Globus pallidus (tissue), 1 donor: Measurements from ENCODE around the gene KIF17.

Experiments used
- DNase-seq: peaks from one replicate; pipeline ENCODE4 v3.0.0-alpha.2; 2015; ENCODE audit warnings: low spot score

KIF17 gene

DNA sequence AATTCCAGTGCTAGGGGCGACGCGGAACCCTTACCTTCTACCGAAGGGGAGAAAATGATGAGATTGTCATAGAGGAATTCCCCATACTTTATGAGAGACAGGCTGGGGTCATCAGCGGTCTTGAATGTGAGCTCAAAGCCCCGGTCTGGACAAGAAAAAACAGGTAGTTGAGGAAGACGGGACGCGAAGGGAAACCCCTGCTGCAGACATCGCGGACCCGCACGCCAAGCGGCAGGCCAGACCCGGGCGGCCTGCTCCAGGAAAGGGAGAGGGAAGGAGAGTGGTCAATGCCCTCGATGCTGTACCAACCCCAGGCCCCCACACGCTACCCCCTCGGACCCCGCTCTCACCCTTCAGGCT lies 57.0 kb downstream of the KIF17 start:
- no peak for DNase-seq

DNA sequence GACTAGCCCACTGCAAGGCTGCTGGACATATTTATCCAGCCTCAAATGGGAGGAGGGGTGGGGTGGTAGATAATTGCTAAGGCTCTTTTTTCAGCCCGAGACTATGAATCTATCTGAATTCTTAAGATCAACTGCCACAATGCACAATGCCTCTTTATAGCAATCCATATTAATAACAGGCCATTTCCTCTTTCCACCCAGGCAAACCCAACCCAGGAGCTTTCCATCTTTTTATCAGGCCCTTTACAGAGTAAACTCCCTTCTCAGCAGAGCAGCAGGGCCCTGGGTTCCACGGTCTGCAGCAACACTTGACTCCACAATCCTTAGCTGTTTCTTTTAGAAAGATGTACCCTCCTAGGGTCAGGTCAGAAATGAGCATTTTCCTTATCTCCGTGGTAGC lies 57.4 kb downstream of the KIF17 start:
- no peak for DNase-seq

DNA sequence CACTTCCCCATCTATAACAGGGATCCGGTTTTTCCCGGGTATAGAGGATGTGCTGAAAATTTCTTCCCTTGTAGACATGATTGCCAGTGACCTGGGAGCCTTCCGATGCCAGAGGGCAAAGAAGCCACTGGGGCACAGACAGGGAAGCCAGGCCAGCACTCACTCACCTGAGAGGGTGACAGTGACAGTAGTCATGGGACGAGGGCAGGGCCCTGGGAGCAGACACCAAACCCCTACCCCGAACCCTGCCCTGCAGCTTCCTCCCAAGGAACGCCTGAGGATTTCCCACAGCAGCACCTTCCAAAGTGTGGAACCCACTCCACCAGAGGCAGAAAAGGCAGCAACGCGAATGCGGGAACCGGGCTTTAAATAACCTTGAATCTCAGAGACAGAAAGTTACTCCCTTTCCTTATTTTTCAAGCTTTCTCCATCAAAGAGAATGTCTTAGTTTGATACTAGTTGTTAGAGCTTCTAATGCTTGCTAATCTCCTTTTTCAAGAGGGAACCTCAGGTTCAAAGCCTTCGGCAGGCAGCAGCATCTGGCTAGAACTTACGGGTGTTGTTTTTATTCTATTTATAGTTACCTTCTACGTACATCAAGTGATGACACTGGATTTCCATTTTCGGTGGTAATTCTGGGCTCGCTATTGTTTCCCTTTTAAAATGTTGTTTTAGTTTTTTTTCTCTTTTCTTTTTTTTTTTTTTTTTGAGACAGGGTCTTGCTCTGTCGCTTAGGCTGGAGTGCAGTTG lies 59.5 kb downstream of the KIF17 start:
- DNase-seq: no peak

DNA sequence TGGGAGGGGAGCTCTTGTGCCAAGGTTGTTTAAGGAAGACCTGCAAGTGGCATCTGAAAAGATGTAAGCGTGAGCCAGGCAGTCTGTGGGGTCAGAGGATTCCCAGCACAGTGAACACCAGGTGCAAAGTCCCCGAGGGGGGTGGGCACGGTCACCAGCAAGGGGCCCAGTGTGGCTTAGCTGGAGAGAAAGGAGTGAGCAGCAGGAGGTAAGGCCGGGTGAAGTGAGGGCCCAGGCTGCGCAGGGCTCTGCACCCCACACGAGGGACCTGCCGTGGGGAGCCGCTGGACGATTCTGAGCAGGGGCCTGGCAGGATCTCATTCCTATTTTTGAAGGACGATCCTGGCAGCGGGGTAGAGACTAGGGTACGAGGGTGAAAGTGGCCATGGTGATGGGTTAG lies 60.8 kb downstream of the KIF17 start:
- no peak for DNase-seq

DNA sequence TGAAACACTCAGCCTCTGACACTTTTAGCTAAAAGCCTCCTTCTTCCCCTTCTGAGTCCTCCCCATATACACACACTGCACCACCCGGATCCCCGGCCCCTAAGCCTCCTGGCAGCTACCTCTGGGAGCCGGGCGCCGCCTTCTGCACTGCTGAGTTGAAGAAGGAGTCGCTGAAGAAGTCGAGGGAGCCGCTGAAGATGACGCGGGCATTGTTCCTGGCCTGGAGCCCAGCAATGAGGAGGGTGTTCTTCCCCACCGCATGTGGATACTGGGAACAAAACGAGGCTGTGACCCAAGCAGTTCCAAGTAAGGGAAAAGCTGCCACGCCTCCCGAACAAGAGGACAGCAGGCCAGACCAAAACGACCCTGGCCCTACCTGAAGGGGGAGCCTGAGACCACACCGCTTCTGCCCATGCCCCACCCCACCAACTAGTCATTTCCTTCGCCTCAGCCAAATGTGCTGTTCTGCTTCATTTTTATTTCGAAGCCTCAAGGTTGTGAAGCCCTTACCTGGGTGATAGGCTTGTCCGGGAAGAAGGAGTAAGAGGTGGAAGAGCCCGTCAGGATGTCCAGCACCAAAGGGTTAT lies 63.6 kb downstream of the KIF17 start:
- no peak for DNase-seq

DNA sequence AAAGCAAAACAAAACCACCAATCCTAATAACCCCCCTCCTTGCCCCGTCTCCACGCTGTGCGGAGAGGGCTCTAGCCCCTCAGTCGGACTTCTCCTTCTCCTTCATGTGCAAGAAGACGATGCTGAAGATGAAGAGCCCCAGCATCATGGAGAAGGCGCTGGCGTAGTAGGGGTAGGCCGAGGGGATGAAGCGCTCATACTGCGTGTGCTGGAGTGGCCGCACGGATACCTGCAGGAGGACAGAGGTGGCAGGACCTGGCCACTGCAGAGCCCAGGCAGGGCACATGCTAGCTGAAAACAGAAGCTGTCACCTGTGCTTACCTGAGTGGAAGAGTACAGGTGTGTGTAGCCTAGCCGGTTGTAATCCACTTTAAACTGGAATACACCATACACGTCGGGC lies 65.5 kb downstream of the KIF17 start:
- DNase-seq: no peak

DNA sequence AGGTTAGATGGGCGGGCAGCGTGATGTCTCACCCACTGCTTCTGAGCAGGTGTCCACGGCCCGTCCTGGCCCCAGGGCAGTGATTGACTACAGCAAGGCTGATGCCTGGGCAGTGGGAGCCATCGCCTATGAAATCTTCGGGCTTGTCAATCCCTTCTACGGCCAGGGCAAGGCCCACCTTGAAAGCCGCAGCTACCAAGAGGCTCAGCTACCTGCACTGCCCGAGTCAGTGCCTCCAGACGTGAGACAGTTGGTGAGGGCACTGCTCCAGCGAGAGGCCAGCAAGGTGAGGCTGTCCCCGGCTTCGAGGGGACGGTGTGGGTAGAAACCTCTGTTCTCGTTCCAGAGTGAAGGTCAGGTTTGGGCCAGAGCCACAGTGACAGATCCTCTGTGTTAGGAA lies 68.9 kb downstream of the KIF17 start:
- no peak for DNase-seq

DNA sequence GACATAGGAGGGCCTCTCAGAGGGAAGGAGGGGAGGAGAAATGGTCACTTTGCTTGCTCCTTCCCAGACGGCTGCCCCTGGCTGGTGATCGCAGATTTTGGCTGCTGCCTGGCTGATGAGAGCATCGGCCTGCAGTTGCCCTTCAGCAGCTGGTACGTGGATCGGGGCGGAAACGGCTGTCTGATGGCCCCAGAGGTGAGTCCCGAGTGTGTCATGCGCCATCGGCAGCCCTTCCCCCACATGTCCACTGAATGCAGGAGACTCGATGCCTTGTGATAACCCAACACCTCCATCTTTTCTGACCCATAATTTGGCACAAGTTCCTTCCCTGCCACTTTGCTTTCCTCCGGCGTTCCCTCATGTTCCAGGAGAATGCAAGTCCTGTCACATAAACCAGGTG lies 69.4 kb downstream of the KIF17 start:
- no peak for DNase-seq

DNA sequence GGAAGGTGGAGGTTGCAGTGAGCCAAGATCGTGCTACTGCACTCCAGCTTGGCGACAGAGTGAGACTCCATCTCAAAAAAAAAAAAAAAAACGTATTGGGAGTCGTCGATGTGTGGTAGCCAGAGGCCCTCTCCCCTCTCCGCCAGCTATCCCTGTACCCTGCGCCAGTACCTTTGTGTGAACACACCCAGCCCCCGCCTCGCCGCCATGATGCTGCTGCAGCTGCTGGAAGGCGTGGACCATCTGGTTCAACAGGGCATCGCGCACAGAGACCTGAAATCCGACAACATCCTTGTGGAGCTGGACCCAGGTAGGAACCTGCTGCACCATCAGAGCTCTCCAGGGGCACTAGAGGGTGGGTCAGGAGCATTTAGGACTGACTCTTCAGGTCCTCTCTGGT lies 72.4 kb downstream of the KIF17 start:
- DNase-seq: no peak

DNA sequence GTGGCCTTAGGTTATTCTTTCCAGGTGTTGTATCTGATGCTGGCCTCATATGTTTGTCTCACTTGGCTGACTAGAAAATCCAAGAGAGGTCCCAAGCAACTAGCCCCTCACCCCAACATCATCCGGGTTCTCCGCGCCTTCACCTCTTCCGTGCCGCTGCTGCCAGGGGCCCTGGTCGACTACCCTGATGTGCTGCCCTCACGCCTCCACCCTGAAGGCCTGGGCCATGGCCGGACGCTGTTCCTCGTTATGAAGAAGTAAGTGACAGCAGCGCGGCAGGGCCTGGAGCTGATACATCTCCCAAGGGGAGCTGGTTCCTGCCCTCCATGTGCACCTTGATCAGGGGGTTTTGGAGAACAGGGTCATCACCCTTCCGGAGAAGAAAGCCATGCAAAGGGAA lies 73.4 kb downstream of the KIF17 start:
- no peak for DNase-seq

DNA sequence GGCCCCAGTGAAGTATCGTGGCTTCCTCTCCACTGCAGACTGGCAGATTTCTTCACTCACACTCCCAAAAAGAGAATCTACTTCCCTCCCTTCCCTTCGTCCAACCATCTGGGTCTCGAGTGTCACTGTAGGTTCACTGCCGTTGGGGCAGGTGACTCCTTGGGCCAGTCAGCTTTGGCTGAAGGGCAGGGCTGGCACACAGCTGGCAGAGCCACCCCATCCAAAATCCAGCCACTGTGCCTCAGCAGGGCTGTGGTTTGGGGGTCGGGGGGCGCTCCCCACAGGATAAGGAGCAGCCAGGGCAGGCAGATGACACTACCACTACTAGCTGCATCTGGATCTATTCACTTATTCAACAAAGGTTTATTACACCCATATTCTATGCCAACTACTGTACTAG lies 74.7 kb downstream of the KIF17 start:
- DNase-seq: no peak

DNA sequence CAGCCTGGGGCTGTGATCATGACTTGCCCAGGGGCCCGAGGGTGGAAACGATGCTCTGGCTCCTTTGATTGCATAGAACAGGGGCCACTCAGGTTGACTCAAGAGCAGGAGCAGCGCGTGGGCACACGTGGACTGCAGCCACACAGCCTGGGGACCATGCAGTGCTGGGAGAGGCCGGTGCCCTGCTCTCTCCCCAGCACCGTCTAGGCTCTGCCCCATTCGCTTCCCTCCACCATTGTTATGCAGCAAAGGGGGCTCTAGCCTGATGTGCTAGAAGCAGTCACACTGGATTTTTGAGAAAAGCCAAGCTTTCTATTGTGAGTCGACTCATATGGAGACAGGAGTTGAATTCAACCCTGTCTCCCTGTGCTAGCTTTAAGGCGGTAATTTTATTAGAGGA lies 75.8 kb downstream of the KIF17 start:
- DNase-seq: no peak

DNA sequence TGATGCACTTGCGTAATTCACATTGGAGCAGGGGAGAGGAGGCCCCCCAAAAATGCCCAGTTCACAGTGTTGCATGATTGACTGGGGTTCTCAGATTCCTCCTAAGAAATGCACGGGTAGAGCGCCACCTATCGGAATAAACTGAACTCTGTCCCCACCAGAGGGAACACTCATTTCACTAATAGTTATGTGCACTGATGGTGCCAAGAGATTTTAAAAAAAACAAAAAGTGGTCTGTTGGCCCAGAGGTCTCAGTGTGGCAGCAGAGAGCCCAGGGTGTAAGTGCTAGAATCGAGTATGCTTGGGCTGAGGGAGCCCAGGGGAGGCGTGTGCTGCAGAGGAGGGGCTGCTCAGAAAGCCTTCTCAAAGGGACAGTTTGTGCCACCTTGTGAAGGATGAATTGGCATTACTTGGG lies 77.6 kb downstream of the KIF17 start:
- DNase-seq: no peak

DNA sequence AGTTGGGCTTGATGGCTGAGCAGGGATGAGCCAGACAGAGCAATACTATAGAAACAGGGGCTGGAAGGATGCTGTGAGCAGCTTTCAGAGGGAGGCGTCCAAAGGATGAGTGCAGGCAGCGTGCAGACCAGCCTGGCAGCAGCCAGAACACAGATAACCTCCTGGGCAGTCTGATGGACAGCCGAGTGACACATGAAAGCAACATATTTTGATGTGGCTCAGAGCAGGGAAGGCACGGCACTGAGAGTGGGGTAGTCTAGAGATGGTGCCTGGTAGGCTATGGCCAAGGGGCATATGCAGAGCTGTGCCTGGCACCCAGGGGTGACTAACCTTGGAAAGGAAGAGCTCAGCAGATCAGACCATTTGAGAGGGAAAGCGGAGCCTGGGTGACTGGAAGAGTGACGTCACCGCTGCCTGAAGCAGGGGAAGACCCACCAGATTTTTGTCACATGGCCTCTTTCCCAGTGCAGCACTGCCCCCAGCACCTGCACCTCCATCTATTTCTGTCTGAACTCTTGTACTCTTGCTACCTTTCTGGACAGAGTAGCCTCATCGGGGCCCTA lies 80.9 kb downstream of the KIF17 start:
- no peak for DNase-seq

DNA sequence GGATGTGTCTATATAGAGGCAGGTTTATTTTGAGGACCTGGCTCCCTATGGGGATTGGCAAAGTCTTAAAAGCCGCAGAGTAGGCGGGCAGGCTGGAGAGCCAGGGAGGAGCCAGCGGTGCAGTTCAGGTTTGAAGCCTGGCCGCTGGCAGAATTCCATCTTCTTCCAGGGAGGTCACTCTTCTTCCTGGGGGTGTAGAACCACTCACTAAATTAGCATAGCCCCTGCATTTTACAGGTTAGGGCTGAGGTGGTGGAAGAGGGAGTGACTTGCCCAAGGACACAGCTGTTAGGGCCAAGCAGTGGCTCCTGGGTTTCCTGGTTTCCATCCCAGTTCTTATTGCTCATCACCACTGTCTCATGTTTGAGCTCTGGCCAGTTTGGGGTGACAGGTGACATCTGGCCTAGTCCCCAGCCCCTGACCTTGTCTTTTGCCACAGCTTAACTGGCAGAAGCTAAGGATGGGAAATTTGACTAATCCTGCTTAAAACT lies 83.2 kb downstream of the KIF17 start:
- no peak for DNase-seq

DNA sequence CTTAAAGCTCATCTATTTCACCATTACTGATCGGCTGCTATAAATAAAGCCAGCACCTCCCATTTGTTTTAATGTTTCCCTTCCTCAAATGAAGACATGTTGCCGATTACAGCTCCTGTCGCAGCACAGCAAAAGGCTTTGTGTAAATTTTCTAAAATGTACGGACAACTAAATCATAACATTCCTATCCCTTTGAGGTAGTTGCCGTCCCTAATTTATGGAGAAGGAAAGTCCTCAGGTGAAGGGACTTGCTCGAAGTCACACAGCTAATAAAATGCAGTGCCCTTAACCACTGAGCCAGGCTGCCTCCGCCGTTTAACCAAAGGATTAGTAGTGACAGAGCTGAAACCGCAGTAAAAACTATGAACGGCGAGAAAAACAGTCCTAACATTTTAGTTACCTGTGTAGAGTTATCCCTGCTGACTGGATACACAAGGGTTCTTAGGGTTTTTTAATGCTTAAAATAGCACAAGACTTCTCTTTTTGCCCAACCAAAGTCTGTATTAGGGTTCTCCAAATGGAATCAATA lies 83.7 kb downstream of the KIF17 start:
- DNase-seq: no peak

DNA sequence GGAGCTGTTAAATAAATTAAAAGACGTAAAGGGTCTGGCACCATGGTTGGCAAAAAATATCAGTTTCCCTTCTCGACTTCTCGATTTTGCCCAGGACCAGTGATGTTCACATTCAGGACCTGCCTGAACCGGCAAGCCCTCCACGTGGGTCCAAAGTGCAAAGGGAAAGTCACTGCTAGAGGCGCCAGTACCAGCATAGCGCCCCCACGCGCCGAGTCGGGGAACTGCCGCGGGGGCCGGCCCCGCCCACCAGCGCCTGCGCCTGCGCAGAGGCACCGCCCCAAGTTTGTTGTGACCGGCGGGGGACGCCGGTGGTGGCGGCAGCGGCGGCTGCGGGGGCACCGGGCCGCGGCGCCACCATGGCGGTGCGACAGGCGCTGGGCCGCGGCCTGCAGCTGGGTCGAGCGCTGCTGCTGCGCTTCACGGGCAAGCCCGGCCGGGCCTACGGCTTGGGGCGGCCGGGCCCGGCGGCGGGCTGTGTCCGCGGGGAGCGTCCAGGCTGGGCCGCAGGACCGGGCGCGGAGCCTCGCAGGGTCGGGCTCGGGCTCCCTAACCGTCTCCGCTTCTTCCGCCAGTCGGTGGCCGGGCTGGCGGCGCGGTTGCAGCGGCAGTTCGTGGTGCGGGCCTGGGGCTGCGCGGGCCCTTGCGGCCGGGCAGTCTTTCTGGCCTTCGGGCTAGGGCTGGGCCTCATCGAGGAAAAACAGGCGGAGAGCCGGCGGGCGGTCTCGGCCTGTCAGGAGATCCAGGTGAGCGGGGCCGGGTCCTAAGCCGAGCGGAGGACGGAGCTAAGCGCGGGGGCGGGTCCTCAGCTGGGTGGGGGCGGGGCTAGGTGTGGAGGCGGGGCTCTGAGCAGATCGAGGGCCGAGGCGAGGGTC lies 84.4 kb downstream of the KIF17 start, which contains the start of gene PINK1:
PINK1 (plus strand) TSS at position 269 of the 875 bp plus-strand sequence; CDS start at position 360, 91 bp downstream.
- DNase-seq: peak; percentile 62

DNA sequence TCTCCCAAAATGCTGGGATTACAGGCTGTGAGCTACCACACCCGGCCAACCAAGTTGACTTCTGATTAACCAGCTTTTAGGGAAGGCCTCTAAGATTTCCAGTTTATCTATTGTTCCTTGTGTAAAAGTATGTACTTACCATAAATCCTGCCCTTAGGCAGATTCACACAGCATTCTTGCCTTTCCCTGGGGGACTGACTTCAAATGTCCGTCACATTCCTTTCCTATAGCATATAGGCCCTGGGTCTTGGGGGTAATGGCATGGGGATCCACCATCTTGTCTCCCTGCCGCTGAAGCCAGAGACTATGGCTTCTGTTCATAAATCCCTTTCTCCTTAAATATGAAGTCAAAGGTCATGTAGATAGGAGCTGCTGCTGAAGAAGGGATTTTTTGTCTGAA lies 85.4 kb downstream of the KIF17 start:
- no peak for DNase-seq

DNA sequence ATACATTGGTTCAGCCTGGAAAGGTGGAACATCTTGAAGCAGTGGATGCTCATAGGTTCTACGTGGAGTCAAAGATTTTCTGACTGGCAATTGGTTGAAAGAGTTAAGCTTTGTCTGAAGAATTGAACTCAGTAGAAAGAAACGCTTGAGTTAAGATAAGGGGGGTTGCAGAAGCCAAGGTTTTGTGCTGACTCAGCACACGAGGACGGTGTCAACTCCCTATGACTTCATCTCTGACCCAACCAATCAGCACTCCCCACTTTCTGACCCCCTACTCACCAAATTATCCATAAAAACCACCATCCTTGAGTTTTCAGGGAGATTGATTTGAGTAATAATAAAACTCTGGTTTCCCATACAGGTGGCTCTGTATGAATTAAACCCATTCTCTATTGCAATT lies 87.1 kb downstream of the KIF17 start:
- DNase-seq: no peak

DNA sequence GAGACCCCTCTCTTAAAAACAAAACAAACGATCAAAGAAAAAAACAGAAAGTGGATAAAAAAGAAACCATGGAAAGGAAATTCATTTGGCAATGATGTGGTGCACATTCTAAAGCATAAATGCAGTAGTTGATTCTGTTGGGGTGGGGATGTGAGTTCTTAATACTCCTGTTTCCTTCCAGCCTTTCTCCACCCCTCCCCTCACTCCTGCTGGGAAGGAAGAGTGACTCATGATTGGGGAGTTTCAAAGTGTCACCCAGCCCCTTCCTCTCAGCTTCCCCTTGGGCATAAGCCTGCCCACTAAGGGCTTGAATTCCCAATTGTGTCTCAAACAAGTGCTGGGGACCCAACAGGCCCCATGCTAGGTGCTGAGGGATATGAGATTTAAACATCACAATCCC lies 91.3 kb downstream of the KIF17 start:
- DNase-seq: no peak

DNA sequence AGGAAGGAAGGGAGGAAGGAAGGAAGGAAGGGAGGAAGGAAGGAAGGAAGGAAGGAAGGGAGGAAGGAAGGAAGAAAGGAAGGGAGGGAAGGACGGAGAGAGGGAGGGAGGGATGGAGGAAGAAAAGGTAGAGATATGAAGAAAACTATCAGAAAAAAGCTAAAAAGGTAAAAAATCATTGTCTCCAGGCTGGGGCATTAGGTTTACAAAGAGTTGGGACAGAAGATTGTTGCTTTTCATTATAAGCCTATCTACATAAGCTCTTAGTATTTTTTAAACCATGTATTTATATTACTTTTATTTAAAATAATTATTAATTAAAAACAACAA lies 91.7 kb downstream of the KIF17 start:
- no peak for DNase-seq
